NT2/D1 (cell line): ENCODE data around the gene SWSAP1.

Experiments
- YY1 ChIP-seq: IDR thresholded peaks from 2 replicates; pipeline ENCODE4 v1.6.1; 2011; ENCODE audit not compliant: insufficient read length, insufficient read depth
- ZNF274 ChIP-seq: IDR thresholded peaks from 2 replicates; pipeline ENCODE4 v1.6.1; 2011; ENCODE audit warnings: mild to moderate bottlenecking, low read depth, low read length

GRCh38 chr19:11347546-11348039, 26.9 kb upstream of the SWSAP1 start:
- TF ChIP-seq YY1 = no peak
- TF ChIP-seq ZNF274 = no peak
